Astrocyte of the spinal cord (primary cell): ENCODE measurements around the gene ALS2.

Experiments
- DNase-seq: peaks from one replicate; pipeline ENCODE4 v3.0.0; 2011; ENCODE audit warnings: low read depth, low spot score
- H3K4me3 ChIP-seq: 2 replicates; pipeline ENCODE4 v1.5.1; 2011; ENCODE audit warnings: low read depth, mild to moderate bottlenecking, low read length, moderate library complexity
- CTCF ChIP-seq: IDR thresholded peaks from 2 replicates; pipeline ENCODE4 v1.5.1; 2012; ENCODE audit warnings: low read depth, mild to moderate bottlenecking, low read length, inconsistent platforms
- in situ Hi-C: cut with HindIII; loops from 2 replicates; pipeline ENCODE4 v1.10.0; 2017; ENCODE audit warnings: low sequenced_read_pairs

ALS2 gene

DNA sequence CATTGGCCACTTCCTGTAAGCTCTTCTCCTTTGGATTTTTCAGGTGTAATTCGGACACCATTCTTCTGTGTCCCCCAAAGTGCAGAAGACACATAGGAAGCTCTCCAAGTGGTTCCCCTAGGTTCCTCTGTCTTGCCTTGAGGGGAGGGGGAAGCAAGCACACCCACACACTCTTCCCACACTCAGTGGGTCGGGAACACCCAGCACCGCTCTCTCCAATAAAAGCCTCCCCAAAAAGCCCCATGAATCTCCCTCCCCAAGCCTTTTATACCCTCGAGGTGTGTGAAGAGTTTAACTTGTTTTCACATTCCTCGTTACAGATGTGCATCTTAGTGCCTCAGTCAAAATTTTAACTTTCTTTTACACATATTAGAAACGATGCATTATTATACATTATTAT, 127.5 kb downstream of the ALS2 start:
- no peak for TF ChIP-seq CTCF
- no peak for DNase-seq
- in situ Hi-C loops = no loop called here
- no peak overlapping the region for H3K4me3 ChIP-seq
